ENCODE measurements around the gene ATP11B.
"Not testable (repeated sequence)": the region's sequence is repeated elsewhere in the genome, so short reads cannot be mapped to it uniquely, and the experiment has no call there.

The ATP11B gene

GRCh38 chr3:182794455-182795388, 1.4 kb downstream of the ATP11B start:
- DNase-seq (ENCODE audit: insufficient read length, low spot score): no peak
- FAIRE-seq: peak; percentile 66

- DNase-seq (ENCODE audit: insufficient read length, low spot score) (peak; percentile 22), FAIRE-seq (peak; percentile 94)
These were observed 2.1 kb downstream of the ATP11B start for GRCh38 chr3:182795389-182795782.

GRCh38 chr3:182796310-182796709, 3.0 kb downstream of the ATP11B start:
- FAIRE-seq (no peak), DNase-seq (ENCODE audit: insufficient read length, low spot score) (no peak)

- DNase-seq (ENCODE audit: insufficient read length, low spot score) (no peak), FAIRE-seq (no peak)
These were observed 4.6 kb downstream of the ATP11B start for GRCh38 chr3:182797876-182798275.

- FAIRE-seq; DNase-seq (ENCODE audit: insufficient read length, low spot score): not testable (repeated sequence)
These were observed 5.8 kb downstream of the ATP11B start for GRCh38 chr3:182799143-182799542.

- DNase-seq (ENCODE audit: insufficient read length, low spot score): no peak
These were observed 7.2 kb downstream of the ATP11B start for GRCh38 chr3:182800508-182800907.

GRCh38 chr3:182802413-182803390, 9.4 kb downstream of the ATP11B start:
- DNase-seq (ENCODE audit: insufficient read length, low spot score) (no peak), FAIRE-seq (peak; percentile 35)

More at GRCh38 chr3:182800508-182800907, 7.2 kb downstream of the ATP11B start:
- no peak for FAIRE-seq

GRCh38 chr3:182803596-182803995, 10.3 kb downstream of the ATP11B start:
- no peak for FAIRE-seq
- no peak for DNase-seq (ENCODE audit: insufficient read length, low spot score)

GRCh38 chr3:182807061-182807460, 13.8 kb downstream of the ATP11B start:
- DNase-seq (ENCODE audit: insufficient read length, low spot score): no peak
- FAIRE-seq: no peak

- DNase-seq (ENCODE audit: insufficient read length, low spot score) (no peak), FAIRE-seq (peak; percentile 77)
These were observed 14.9 kb downstream of the ATP11B start for GRCh38 chr3:182808041-182808770.

GRCh38 chr3:182809531-182809930, 16.2 kb downstream of the ATP11B start:
- DNase-seq (ENCODE audit: insufficient read length, low spot score) (no peak), FAIRE-seq (no peak)

- no peak for FAIRE-seq
These were observed 17.4 kb downstream of the ATP11B start for GRCh38 chr3:182810574-182811268.

GRCh38 chr3:182811269-182811596, 17.9 kb downstream of the ATP11B start:
- FAIRE-seq (no peak), DNase-seq (ENCODE audit: insufficient read length, low spot score) (no peak)

More at GRCh38 chr3:182810574-182811268, 17.4 kb downstream of the ATP11B start:
- no peak for DNase-seq (ENCODE audit: insufficient read length, low spot score)

- no peak for FAIRE-seq
- no peak for DNase-seq (ENCODE audit: insufficient read length, low spot score)
These were observed 18.8 kb downstream of the ATP11B start for GRCh38 chr3:182812123-182812522.

GRCh38 chr3:182814419-182815062, 21.2 kb downstream of the ATP11B start:
- FAIRE-seq (no peak), DNase-seq (ENCODE audit: insufficient read length, low spot score) (no peak)

- no peak for FAIRE-seq
These were observed 22.9 kb downstream of the ATP11B start for GRCh38 chr3:182816181-182816580.

GRCh38 chr3:182818296-182818978, 25.1 kb downstream of the ATP11B start:
- FAIRE-seq (no peak), DNase-seq (ENCODE audit: insufficient read length, low spot score) (no peak)

More at GRCh38 chr3:182816181-182816580, 22.9 kb downstream of the ATP11B start:
- no peak for DNase-seq (ENCODE audit: insufficient read length, low spot score)

- no peak for DNase-seq (ENCODE audit: insufficient read length, low spot score)
- FAIRE-seq: no peak
These were observed 28.1 kb downstream of the ATP11B start for GRCh38 chr3:182821221-182821981.

All from GM19239 (cell line).